Activated naive CD4-positive, alpha-beta T cell treated with anti-CD3 and anti-CD28 coated beads, Interleukin-2, amount 50 U/mL, for 24 hours (primary cell): ENCODE results near the gene HLCS.

Experiments
- H3K27ac Mint-ChIP-seq: one replicate; pipeline ENCODE4 v1.8.0; 2021; ENCODE audit warnings: mild to moderate bottlenecking, mixed read lengths
- H3K27me3 Mint-ChIP-seq: one replicate; pipeline ENCODE4 v1.8.0; 2021; ENCODE audit warnings: mixed read lengths
- H3K36me3 Mint-ChIP-seq: one replicate; pipeline ENCODE4 v1.8.0; 2021; ENCODE audit warnings: mixed read lengths
- H3K4me1 Mint-ChIP-seq: one replicate; pipeline ENCODE4 v1.8.0; 2021; ENCODE audit warnings: mixed read lengths
- H3K4me3 Mint-ChIP-seq: one replicate; pipeline ENCODE4 v1.8.0; 2021; ENCODE audit warnings: mild to moderate bottlenecking, mixed read lengths
- H3K9me3 Mint-ChIP-seq: one replicate; pipeline ENCODE4 v1.8.0; 2021; ENCODE audit warnings: mixed read lengths

HLCS gene

GRCh38 chr21:36788120-36788638 lies 178.3 kb downstream of the HLCS start:
- no peaks in the 10 kb centered on the region for H3K9me3 Mint-ChIP-seq
- no peaks in the 10 kb centered on the region for H3K27me3 Mint-ChIP-seq
- H3K27ac Mint-ChIP-seq: no peak overlapping the region
- H3K36me3 Mint-ChIP-seq: peaks cover 11% of the 10 kb centered on the region
- no peaks in the 10 kb centered on the region for H3K4me1 Mint-ChIP-seq
- no peak overlapping the region for H3K4me3 Mint-ChIP-seq

- Mint-ChIP-seq H3K4me1 (no peaks in the 10 kb centered on the region), H3K4me3 (no peak overlapping the region), H3K9me3 (no peaks in the 10 kb centered on the region), H3K36me3 (peaks cover 11% of the 10 kb centered on the region), H3K27ac (no peak overlapping the region), H3K27me3 (no peaks in the 10 kb centered on the region)
These were observed 180.3 kb downstream of the HLCS start for GRCh38 chr21:36786186-36786585.

- Mint-ChIP-seq H3K27me3 (no peaks in the 10 kb centered on the region), H3K36me3 (peaks cover 8% of the 10 kb centered on the region), H3K27ac (no peak overlapping the region), H3K4me3 (no peak overlapping the region), H3K4me1 (no peaks in the 10 kb centered on the region), H3K9me3 (no peaks in the 10 kb centered on the region)
These were observed 180.9 kb downstream of the HLCS start for GRCh38 chr21:36785615-36786014.

GRCh38 chr21:36784947-36785346 lies 181.5 kb downstream of the HLCS start:
- no peaks in the 10 kb centered on the region for H3K27me3 Mint-ChIP-seq
- H3K36me3 Mint-ChIP-seq: peaks cover 7% of the 10 kb centered on the region
- no peak overlapping the region for H3K4me3 Mint-ChIP-seq
- H3K9me3 Mint-ChIP-seq: no peaks in the 10 kb centered on the region
- H3K4me1 Mint-ChIP-seq: no peaks in the 10 kb centered on the region
- H3K27ac Mint-ChIP-seq: no peak overlapping the region

GRCh38 chr21:36783612-36784374 lies 182.7 kb downstream of the HLCS start:
- Mint-ChIP-seq H3K27ac (no peak overlapping the region), H3K4me1 (no peaks in the 10 kb centered on the region), H3K4me3 (no peak overlapping the region), H3K36me3 (peaks cover 10% of the 10 kb centered on the region), H3K27me3 (no peaks in the 10 kb centered on the region), H3K9me3 (no peaks in the 10 kb centered on the region)

- peaks cover 3% of the 10 kb centered on the region for H3K36me3 Mint-ChIP-seq
- no peak overlapping the region for H3K27ac Mint-ChIP-seq
- no peaks in the 10 kb centered on the region for H3K4me1 Mint-ChIP-seq
- H3K4me3 Mint-ChIP-seq: no peak overlapping the region
- H3K9me3 Mint-ChIP-seq: no peaks in the 10 kb centered on the region
- no peaks in the 10 kb centered on the region for H3K27me3 Mint-ChIP-seq
These were observed 185.6 kb downstream of the HLCS start for GRCh38 chr21:36780861-36781260.

GRCh38 chr21:36776981-36777617 lies 189.4 kb downstream of the HLCS start:
- H3K27me3 Mint-ChIP-seq: no peaks in the 10 kb centered on the region
- H3K36me3 Mint-ChIP-seq: peaks cover 3% of the 10 kb centered on the region
- no peaks in the 10 kb centered on the region for H3K9me3 Mint-ChIP-seq
- H3K27ac Mint-ChIP-seq: no peak overlapping the region
- no peaks in the 10 kb centered on the region for H3K4me1 Mint-ChIP-seq
- H3K4me3 Mint-ChIP-seq: no peak overlapping the region

GRCh38 chr21:36773995-36774394 lies 192.5 kb downstream of the HLCS start:
- Mint-ChIP-seq H3K27me3 (no peaks in the 10 kb centered on the region), H3K27ac (no peak overlapping the region), H3K36me3 (peaks cover under 1% of the 10 kb centered on the region), H3K4me1 (no peaks in the 10 kb centered on the region), H3K4me3 (no peak overlapping the region), H3K9me3 (no peaks in the 10 kb centered on the region)

GRCh38 chr21:36773117-36773516 lies 193.4 kb downstream of the HLCS start:
- Mint-ChIP-seq H3K36me3 (peaks cover 8% of the 10 kb centered on the region), H3K9me3 (no peaks in the 10 kb centered on the region), H3K4me3 (no peak overlapping the region), H3K27me3 (no peaks in the 10 kb centered on the region), H3K27ac (no peak overlapping the region), H3K4me1 (no peaks in the 10 kb centered on the region)

GRCh38 chr21:36769051-36769839 lies 197.2 kb downstream of the HLCS start:
- Mint-ChIP-seq H3K27ac (no peak overlapping the region), H3K36me3 (peaks cover 15% of the 10 kb centered on the region), H3K9me3 (no peaks in the 10 kb centered on the region)

GRCh38 chr21:36768496-36768895 lies 198.0 kb downstream of the HLCS start:
- H3K27me3 Mint-ChIP-seq: no peaks in the 10 kb centered on the region
- H3K4me1 Mint-ChIP-seq: no peaks in the 10 kb centered on the region
- no peaks in the 10 kb centered on the region for H3K9me3 Mint-ChIP-seq
- H3K4me3 Mint-ChIP-seq: no peak overlapping the region
- peaks cover 16% of the 10 kb centered on the region for H3K36me3 Mint-ChIP-seq
- H3K27ac Mint-ChIP-seq: no peak overlapping the region

More at GRCh38 chr21:36769051-36769839, 197.2 kb downstream of the HLCS start:
- H3K4me1 Mint-ChIP-seq: no peaks in the 10 kb centered on the region
- H3K27me3 Mint-ChIP-seq: no peaks in the 10 kb centered on the region
- H3K4me3 Mint-ChIP-seq: no peak overlapping the region

- Mint-ChIP-seq H3K27me3 (no peaks in the 10 kb centered on the region), H3K36me3 (peaks cover 16% of the 10 kb centered on the region), H3K4me3 (no peak overlapping the region), H3K9me3 (no peaks in the 10 kb centered on the region), H3K27ac (no peak overlapping the region), H3K4me1 (no peaks in the 10 kb centered on the region)
These were observed 199.4 kb downstream of the HLCS start for GRCh38 chr21:36767096-36767495.

- no peaks in the 10 kb centered on the region for H3K9me3 Mint-ChIP-seq
- no peak overlapping the region for H3K4me3 Mint-ChIP-seq
- H3K4me1 Mint-ChIP-seq: no peaks in the 10 kb centered on the region
- H3K27ac Mint-ChIP-seq: no peak overlapping the region
- H3K27me3 Mint-ChIP-seq: no peaks in the 10 kb centered on the region
- H3K36me3 Mint-ChIP-seq: peaks cover 20% of the 10 kb centered on the region
These were observed 200.0 kb downstream of the HLCS start for GRCh38 chr21:36766511-36766910.

GRCh38 chr21:36765229-36765628 lies 201.2 kb downstream of the HLCS start:
- no peaks in the 10 kb centered on the region for H3K4me1 Mint-ChIP-seq
- no peak overlapping the region for H3K4me3 Mint-ChIP-seq
- H3K27me3 Mint-ChIP-seq: no peaks in the 10 kb centered on the region
- H3K9me3 Mint-ChIP-seq: no peaks in the 10 kb centered on the region
- peaks cover 20% of the 10 kb centered on the region for H3K36me3 Mint-ChIP-seq
- H3K27ac Mint-ChIP-seq: no peak overlapping the region

GRCh38 chr21:36763305-36763704 lies 203.2 kb downstream of the HLCS start:
- Mint-ChIP-seq H3K27ac (no peak overlapping the region), H3K36me3 (peaks cover 18% of the 10 kb centered on the region), H3K9me3 (no peaks in the 10 kb centered on the region), H3K4me3 (no peak overlapping the region), H3K4me1 (no peaks in the 10 kb centered on the region), H3K27me3 (no peaks in the 10 kb centered on the region)

- Mint-ChIP-seq H3K4me1 (no peaks in the 10 kb centered on the region), H3K27ac (no peak overlapping the region), H3K27me3 (no peaks in the 10 kb centered on the region), H3K36me3 (peaks cover 14% of the 10 kb centered on the region), H3K9me3 (no peaks in the 10 kb centered on the region), H3K4me3 (no peak overlapping the region)
These were observed 203.8 kb downstream of the HLCS start for GRCh38 chr21:36762642-36763041.
